Heart left ventricle (tissue), 13 donors: ENCODE results near the gene NOSTRIN.

ENCODE experiments used
- CTCF ChIP-seq, 12 donors: fragments of 200-600 bp; sonication (generic) in 4 of 12; IDR thresholded peaks; one replicate each; pipeline versions ENCODE4 v1.5.0 to v1.8.0; 2018 to 2022; ENCODE audit warnings: antibody characterized with exemption in 12 of 12, mild to moderate bottlenecking in 5 of 12
- POLR2A ChIP-seq, 2 donors: fragments of 450-650 bp; IDR thresholded peaks; one replicate each; pipeline ENCODE4 v1.6.1; 2017; ENCODE audit warnings: antibody characterized with exemption in 2 of 2, mild to moderate bottlenecking in 2 of 2, moderate library complexity in 2 of 2
- donor health status: ischemic (EF 13 %, LVEDD 7.1; RV severe dilation, severe dysfunction).
- donor health status: DM: no; HTN: yes; CAD: no.
- donor health status: DM: no; HTN: no; CAD: no.
- donor health status: ischemic (EF 25% LVEDD 6.9; RV normal size, moderate dysfunction).
- donor health status: ischemic (EF 25% LVEDD 5.7; RV mildly dilated, moderate dysfunction).
- donor health status: ischemic (EF 35%, LVEDD 5.7; RV mildly dilated, moderate dysfunction).
- donor health status: nonischemic (EF 11% LVEDD 7.7; RV severe dilation, severe dysfunction).
- donor health status: DM: yes; HTN: yes; CAD: no.
- donor health status: PGD.
- donor health status: ischemic (EF 29% LVEDD 5.4; RV normal size, mild dysfunction).
- donor health status: nonischemic (EF 23%, LVEDD 6.1; RV moderate dilation, normal function).

GRCh38 chr2:168853471-168853870, 51.0 kb downstream of the NOSTRIN start:
- TF ChIP-seq POLR2A (IDR thresholded peaks at IDR 0.05), result no peak
- TF ChIP-seq CTCF (IDR thresholded peaks at IDR 0.05), result no peak
